GM18858 (cell line): ENCODE measurements around the gene COQ2.
A peak's percentile ranks its signal among the peaks of the same experiment; 100 is the strongest.
"Not testable (repeated sequence)": the region's sequence is repeated elsewhere in the genome, so short reads cannot be mapped to it uniquely, and the experiment has no call there.

Experiments used
- ATAC-seq: cut with Tn5 transposase; IDR thresholded peaks from one replicate; pipeline ENCODE4 v1.9.1; 2021; ENCODE audit not compliant: unreplicated experiment

Gene COQ2, protein sequence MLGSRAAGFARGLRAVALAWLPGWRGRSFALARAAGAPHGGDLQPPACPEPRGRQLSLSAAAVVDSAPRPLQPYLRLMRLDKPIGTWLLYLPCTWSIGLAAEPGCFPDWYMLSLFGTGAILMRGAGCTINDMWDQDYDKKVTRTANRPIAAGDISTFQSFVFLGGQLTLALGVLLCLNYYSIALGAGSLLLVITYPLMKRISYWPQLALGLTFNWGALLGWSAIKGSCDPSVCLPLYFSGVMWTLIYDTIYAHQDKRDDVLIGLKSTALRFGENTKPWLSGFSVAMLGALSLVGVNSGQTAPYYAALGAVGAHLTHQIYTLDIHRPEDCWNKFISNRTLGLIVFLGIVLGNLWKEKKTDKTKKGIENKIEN

GRCh38 chr4:83284193-83285054 lies at the start of gene COQ2:
COQ2 (minus strand) TSS chr4:83284798; CDS start chr4:83284764, 34 bp downstream.
- peak; percentile 74 for ATAC-seq

- no peak for ATAC-seq
Observed at GRCh38 chr4:83331956-83332355, 47.4 kb upstream of the COQ2 start.

DNA sequence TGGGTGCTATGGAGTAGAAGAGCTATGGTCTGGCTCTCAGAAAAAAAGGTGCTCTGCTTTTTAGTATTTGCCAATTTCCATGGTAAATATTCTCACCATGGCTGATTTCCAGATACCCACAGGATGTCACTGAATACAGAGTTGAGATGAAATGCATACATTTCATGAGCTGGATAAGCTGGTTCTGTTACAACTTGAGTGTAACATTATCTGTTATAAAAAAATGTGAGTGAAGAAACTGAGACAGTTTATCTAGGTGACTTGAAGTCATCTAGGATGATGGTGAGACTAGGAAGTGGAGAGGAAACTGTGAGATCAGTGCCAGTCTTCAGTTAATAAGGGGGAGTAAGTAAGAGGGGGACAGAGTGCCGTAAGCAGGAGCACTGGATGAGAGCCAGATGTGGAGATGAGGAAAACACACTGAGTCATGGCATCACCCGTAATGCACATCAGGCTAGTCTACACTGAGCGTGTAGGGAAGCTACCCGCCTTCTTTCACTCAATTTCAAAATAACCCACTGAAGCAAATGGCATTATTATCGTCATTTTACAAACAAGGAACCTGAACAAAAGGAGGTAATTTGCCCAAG lies 45.0 kb upstream of the COQ2 start:
- ATAC-seq, result no peak

DNA sequence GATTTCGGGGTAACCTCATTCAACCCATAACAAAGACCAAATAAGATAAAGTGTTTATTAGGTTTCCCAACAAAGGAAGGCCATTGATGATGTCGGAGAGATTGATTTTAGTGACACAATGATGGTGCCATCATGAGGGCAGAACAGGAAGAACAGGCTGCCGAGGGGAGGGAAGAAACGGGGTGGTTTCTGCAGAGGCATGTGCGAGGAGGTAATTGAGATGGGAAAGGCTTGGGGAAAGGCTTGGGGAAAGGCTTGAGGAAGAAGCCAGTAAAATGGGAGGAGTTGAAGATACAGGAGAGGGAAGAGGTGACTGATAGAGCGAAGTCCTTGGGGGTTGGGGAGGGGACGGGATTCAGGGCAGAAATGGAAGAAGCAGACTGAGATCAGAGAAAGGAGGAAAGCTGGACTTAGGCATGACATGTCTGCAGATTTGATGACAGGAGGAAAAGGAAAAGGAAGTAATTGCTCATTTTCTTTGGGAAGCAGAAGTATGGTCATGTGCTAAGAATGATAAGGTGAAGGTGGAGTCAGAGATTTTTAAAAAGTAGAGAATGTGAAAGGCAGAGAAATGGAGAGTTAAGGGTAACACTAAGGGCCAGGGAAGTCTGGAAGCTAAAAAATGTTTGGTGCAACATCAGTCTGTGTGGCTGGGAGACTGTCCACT lies 44.1 kb upstream of the COQ2 start:
- no peak for ATAC-seq

DNA sequence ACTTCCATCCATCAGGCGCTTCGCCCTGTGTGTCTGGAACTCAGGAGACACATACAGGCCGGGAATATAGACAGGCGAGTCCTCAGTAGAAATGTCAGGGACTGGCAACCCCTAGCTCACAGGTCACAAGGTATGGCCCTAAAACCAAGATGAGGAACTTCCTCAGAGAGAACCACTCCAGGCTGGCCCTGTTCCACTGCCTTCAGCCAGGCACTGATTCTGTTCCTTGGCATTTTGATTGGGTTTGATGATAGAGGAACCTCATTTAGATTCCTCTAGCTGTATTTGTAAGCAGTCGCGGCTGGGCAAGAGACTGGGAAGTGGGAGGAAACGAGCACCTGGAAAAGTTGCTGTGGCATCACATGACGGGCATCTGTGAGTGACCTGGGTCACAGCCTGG lies 41.9 kb upstream of the COQ2 start:
- no peak for ATAC-seq

DNA sequence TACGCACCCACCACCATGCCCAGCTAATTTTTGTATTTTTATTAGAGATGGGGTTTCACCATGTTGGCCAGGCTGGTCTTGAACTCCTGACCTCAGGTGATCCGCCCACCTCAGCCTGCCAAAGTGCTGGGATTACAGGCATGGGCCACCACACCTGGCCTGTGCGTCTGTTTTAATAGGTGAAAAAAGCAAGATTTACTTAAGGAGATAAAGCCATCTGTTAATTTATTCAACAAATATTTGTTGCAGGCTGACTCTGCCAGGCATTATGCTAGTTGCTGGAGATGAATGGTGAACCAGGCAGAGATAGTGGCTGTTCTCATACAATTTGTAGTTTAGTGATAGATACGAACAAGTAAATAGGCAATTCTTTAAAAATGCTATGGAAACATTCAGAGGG lies 40.7 kb upstream of the COQ2 start:
- not testable (repeated sequence) for ATAC-seq

- no peak for ATAC-seq
Observed at GRCh38 chr4:83323136-83323535, 38.5 kb upstream of the COQ2 start.

GRCh38 chr4:83320548-83320947 lies 36.0 kb upstream of the COQ2 start:
- no peak for ATAC-seq

DNA sequence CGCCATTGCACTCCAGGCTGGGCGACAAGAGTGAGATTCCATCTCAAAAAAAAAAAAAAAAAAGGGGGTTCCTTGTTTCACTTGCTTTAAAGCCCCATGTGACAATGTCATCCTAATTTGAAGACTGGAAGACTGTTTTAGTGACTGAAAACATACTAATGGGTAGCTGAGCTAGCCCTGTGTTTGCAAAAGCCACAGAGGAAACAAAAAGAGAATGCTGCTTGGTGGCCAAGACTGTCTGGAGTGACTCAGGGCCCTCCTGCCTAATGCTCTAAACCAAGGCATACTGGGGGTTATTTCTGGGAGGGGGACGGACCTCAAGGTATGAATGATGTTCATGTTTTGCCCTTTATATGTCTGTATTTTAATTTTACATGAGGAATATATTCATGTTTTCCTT lies 34.1 kb upstream of the COQ2 start:
- ATAC-seq, result no peak

- ATAC-seq, result no peak
Observed at GRCh38 chr4:83317671-83318070, 33.1 kb upstream of the COQ2 start.

DNA sequence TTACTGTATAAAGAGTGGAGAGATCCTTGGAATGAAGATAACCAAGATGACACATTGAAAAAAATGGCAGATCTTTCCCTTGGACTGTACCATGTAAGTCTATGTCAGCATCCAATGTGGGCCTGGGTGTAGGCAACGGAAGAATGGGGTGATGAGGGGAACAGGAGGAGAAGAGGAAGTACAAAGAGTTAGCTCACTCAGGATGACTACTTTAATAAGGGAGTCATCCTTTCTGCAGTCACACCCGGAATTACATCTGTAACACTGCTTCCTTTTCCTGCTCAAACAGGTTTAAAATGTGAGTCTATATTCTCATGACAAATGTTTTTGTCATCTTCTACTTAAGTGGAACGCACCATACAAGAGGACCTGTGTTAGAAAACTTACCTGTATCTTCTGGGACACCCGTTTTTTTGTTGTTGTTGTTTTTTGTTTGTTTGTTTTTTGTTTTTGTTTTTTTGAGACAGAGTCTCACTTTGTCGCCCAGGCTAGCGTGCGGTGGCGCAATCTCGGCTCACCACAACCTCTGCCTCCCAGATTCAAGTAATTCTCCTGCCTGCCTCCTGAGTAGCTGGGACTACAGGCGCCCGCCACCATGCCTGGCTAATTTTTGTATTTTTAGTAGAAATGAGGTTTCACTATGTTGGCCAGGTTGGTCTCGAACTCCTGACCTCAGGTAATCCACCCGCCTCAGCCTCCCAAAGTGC lies 32.0 kb upstream of the COQ2 start:
- no peak for ATAC-seq

DNA sequence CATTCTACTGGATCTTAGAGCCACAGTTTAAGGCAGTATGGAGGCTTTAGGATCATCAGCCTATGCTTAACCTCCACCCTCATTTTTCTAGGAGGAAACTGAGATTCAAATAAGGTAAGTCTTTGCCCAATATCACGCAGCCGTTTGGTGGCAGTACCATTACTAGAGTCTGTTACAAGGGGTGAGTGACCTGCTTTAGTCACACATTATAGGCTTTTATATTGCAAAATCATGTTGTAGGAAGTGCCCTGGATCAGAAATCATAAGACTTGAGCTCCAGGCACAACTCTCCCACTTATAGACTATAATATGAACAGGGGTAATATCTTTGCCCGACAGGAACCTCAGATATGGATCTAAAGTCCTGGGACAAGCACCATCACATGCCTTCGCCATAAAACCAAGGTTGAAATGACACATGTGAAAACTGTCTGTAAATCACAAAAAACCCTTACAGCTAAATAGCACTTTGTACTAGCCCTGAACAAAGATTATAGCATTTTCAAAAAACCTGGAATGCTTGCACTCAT lies 30.8 kb upstream of the COQ2 start:
- no peak for ATAC-seq

DNA sequence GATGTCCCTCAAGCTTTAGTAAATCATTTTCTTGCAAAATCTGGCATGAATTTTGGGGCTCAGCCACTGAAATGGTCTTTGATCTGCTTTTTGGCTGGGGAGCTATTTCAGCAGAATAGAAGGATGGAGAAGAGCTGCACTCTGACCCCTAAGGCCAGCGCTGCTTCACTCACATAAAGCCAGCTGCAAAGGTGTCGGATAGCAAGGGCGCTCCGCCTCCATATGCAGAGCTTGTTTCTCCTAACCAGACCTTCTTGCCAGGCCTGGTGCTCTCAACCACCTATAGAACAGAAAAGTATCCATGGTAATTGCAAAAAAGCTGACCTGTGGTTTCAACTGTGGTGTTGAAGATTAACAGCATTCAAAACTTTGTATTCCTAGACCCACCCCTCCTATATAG lies 24.1 kb upstream of the COQ2 start:
- no peak for ATAC-seq

GRCh38 chr4:83307920-83308319 lies 23.3 kb upstream of the COQ2 start:
- ATAC-seq, result no peak

GRCh38 chr4:83305187-83305586 lies 20.6 kb upstream of the COQ2 start:
- ATAC-seq, result no peak

- no peak for ATAC-seq
Observed at GRCh38 chr4:83297548-83298260, 13.1 kb upstream of the COQ2 start.

GRCh38 chr4:83293305-83294046 lies 8.9 kb upstream of the COQ2 start:
- no peak for ATAC-seq

GRCh38 chr4:83290059-83290774 lies 5.6 kb upstream of the COQ2 start:
- ATAC-seq, result not testable (repeated sequence)
